Measurements from ENCODE around the gene RNASE8. TPM values are rescaled to one million over a fixed set of nuclear protein-coding genes. Genes with fewer than 3 reads are reported as not detected.

The RNASE8 gene
- total RNA-seq, 1 experiment from 2014 or later = not detected

DNA sequence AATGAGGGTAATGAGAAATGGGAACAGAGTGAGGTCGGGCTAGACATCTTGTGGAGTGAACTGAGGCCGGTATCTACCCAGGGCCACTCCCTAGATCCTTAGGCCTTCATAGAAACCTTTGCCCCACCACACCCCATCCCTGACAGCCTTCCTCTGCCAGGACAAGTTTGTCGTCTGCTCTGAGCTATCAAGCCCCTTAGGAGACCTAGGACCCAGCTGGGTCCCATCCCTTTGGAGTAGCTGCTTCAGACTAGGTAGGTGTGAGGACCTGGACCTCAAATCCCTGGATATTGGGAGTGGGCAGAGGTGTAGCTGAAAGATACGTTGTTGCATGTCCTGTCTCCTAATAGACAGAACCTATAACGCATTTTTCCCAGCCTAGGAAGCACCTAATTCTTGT lies 43.3 kb downstream of the RNASE8 start, which contains the start of gene TMEM253:
TSS of gene TMEM253 (plus strand) at position 136 of the 400 bp plus-strand sequence. CDS start 278 bp downstream, outside the sequence.
- Mint-ChIP-seq H3K4me3 (ENCODE audit: unreplicated experiment) (peak within 1 kb of the TSS; percentile 85), H3K36me3 (ENCODE audit: insufficient read depth, unreplicated experiment) (no peaks in the 10 kb centered on the region), H3K9me3 (ENCODE audit: unreplicated experiment) (no peaks in the 10 kb centered on the region), H3K4me1 (ENCODE audit: insufficient read depth, unreplicated experiment) (peaks cover 41% of the 10 kb centered on the region), H3K27me3 (ENCODE audit: insufficient read depth, unreplicated experiment) (no peaks in the 10 kb centered on the region), H3K27ac (ENCODE audit: low read depth, unreplicated experiment) (peak within 1 kb of the TSS; percentile 67)
- ChIA-PET CTCF (interaction anchor here (0.5 to 10.5 kb wide), 14 partner anchors 6 to 1970 kb away, joined by 3 to 248 read pairs (median 5); partner anchors contain the start of gene TTC5), POLR2A (interaction anchor here (0.6 to 1.6 kb wide), 2 partner anchors 12 to 43 kb away, joined by 3 to 4 read pairs; no protein-coding TSS in a partner anchor)
- TF ChIP-seq, protein P1, sequence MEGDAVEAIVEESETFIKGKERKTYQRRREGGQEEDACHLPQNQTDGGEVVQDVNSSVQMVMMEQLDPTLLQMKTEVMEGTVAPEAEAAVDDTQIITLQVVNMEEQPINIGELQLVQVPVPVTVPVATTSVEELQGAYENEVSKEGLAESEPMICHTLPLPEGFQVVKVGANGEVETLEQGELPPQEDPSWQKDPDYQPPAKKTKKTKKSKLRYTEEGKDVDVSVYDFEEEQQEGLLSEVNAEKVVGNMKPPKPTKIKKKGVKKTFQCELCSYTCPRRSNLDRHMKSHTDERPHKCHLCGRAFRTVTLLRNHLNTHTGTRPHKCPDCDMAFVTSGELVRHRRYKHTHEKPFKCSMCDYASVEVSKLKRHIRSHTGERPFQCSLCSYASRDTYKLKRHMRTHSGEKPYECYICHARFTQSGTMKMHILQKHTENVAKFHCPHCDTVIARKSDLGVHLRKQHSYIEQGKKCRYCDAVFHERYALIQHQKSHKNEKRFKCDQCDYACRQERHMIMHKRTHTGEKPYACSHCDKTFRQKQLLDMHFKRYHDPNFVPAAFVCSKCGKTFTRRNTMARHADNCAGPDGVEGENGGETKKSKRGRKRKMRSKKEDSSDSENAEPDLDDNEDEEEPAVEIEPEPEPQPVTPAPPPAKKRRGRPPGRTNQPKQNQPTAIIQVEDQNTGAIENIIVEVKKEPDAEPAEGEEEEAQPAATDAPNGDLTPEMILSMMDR (IDR thresholded peaks at IDR 0.05; ENCODE audit: unreplicated experiment) = no peak
- intact Hi-C loops (cut with micrococcal nuclease) = loop anchor here (5.0 kb wide), 1 partner anchor 419 kb away; the partner anchor contains the start of gene RNASE4
- no TSS peak for BruUV-seq (replicated peaks)
- no peak for DNase-seq (ENCODE audit: unreplicated experiment)

DNA sequence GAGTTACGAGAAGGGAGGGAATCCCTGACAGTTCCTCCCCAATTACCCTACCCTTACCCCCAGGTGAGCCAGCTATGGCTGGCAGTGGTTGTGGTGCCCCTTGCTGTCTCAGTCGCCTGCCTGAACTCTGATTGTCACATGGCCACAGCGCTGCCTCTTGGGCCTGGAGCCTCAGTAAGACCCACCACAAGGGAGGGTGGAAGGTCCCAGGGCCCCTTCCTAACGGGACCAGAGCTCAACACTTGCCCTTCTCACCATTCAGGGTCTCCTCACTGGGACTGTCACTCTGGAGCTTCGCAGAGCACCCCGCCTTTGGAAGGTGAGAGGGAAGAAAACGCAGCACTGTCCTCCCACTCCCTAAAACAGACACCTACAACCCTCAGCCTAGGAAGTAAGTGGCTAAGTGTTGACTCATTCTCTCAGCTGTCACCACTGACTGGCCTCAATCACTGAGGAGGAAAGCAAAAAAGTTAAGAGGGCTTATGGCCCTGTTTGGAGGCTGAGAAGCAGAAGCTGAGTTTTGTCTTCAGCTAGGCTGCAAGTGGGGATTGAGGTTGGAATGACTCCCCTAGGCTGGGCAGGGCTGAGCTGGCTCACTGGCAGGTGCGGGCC lies 44.3 kb downstream of the RNASE8 start:
- TF ChIP-seq, protein P1 (IDR thresholded peaks at IDR 0.05; ENCODE audit: unreplicated experiment) = no peak
- Mint-ChIP-seq H3K36me3 (ENCODE audit: insufficient read depth, unreplicated experiment) (no peaks in the 10 kb centered on the region), H3K27me3 (ENCODE audit: insufficient read depth, unreplicated experiment) (no peaks in the 10 kb centered on the region), H3K4me3 (ENCODE audit: unreplicated experiment) (peak overlapping the region; percentile 84), H3K27ac (ENCODE audit: low read depth, unreplicated experiment) (peak overlapping the region; percentile 67), H3K9me3 (ENCODE audit: unreplicated experiment) (no peaks in the 10 kb centered on the region), H3K4me1 (ENCODE audit: insufficient read depth, unreplicated experiment) (peaks cover 45% of the 10 kb centered on the region)
- intact Hi-C loops (cut with micrococcal nuclease) = loop anchor here (5.0 kb wide), 1 partner anchor 420 kb away; the partner anchor contains the start of gene RNASE4
- no TSS peak for BruUV-seq (replicated peaks)
- no peak for DNase-seq (ENCODE audit: unreplicated experiment)
- CTCF ChIA-PET = interaction anchor here (0.6 to 10.5 kb wide), 15 partner anchors 7 to 405 kb away, joined by 3 to 248 read pairs (median 8); no protein-coding TSS in a partner anchor
- POLR2A ChIA-PET = interaction anchor here (0.9 to 1.5 kb wide), 3 partner anchors 24 to 759 kb away, joined by 3 to 5 read pairs (median 3); no protein-coding TSS in a partner anchor

DNA sequence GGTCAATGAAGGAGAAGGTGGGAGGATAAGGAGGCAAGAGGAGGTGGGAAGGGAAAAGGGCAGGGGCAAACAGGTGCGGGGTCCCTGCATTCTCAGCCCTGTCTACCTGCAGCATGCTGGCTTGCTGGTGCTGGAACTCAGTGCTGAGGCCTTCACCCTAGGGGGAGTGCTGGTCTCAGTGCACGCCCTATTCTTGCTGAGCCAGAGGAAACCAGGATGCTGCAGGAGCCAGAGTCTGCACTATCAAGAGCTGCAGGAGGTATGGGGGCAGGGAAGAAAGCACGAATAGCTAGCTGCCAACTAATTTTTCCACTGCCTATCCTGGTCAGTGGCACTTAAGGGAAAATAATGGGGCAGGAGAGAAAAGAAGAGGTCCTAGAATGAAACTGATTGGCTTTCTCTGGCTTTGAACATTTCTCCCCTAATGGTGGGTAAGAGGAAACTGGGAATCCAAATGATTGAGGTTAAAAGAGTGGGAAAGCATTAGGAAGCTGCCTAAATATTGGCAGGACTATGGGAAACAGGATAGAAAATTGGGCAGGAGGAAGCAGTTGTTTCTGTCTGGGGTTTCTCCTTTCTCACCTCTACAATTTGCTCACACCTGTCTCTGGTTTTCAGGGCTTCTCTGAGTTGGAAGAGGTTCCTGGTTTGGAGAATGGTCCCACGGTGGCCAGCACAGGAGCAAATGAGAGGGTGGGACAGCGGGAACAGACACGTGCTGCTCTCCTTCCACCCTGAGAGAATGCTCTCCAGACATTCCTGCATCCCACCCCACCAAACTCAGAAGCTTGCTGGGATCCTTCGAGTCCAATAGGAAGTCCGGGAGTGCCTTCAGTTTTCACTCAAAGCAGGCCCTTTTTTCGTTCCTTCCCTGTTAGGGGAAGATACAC lies 45.1 kb downstream of the RNASE8 start:
- H3K27ac Mint-ChIP-seq (ENCODE audit: low read depth, unreplicated experiment) = peak overlapping the region; percentile 67
- CTCF ChIA-PET = interaction anchor here (0.7 to 10.5 kb wide), 27 partner anchors 8 to 775 kb away, joined by 3 to 248 read pairs (median 9); partner anchors contain the start of genes ARHGEF40, RNASE7 and SLC39A2
- DNase-seq (ENCODE audit: unreplicated experiment) = no peak
- H3K9me3 Mint-ChIP-seq (ENCODE audit: unreplicated experiment) = no peaks in the 10 kb centered on the region
- TF ChIP-seq, protein P1 (IDR thresholded peaks at IDR 0.05; ENCODE audit: unreplicated experiment) = no peak
- BruUV-seq (replicated peaks) = TSS peak; percentile 54
- intact Hi-C loops (cut with micrococcal nuclease) = loop anchor here (5.0 kb wide), 1 partner anchor 420 kb away; the partner anchor contains the start of gene RNASE4
- peak overlapping the region; percentile 84 for H3K4me3 Mint-ChIP-seq (ENCODE audit: unreplicated experiment)
- H3K27me3 Mint-ChIP-seq (ENCODE audit: insufficient read depth, unreplicated experiment) = no peaks in the 10 kb centered on the region
- H3K4me1 Mint-ChIP-seq (ENCODE audit: insufficient read depth, unreplicated experiment) = peaks cover 54% of the 10 kb centered on the region
- POLR2A ChIA-PET = interaction anchor here (0.9 to 5.2 kb wide), 14 partner anchors 8 to 760 kb away, joined by 3 to 44 read pairs (median 4); partner anchors contain the start of genes ARHGEF40 and RNASE7
- no peaks in the 10 kb centered on the region for H3K36me3 Mint-ChIP-seq (ENCODE audit: insufficient read depth, unreplicated experiment)

Measured in MCF 10A (cell line).